ENCODE measurements around the gene PPFIA4. TPM values are rescaled to one million over a fixed set of nuclear protein-coding genes. Genes with fewer than 3 reads are reported as not detected.

Gene PPFIA4
- polyA plus RNA-seq, 1 of the 3 experiments (the other 2 are of a cell fraction): 4.4 TPM

DNA sequence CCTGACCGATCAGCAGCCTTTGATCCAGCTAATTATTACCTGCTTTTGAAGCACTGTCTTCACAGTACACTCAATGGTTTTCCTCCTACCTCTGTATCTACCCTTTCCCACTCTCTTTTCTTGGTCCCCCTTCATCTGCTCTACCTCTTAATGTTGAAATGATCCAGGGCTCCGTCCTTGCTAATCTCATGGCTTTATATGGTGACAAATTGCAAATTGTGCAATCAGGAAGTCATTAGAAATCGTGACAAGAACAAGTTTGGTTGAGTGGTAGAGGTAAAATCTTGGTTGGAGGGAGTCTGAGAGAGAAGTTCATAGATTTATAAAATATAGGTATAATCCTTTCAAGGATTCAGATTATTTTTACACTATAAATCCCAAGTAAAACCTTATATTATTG, 49.7 kb upstream of the PPFIA4 start:
- ChIA-PET CTCF (interaction anchor here (0.5 to 1.5 kb wide), 2 partner anchors 8 to 189 kb away, joined by 3 to 7 read pairs; no protein-coding TSS in a partner anchor), POLR2A (no interaction called here)
- Histone ChIP-seq H3F3A (replicated peaks; ENCODE audit: insufficient read depth) (no peaks in the 10 kb centered on the region), H3K4me3 (ENCODE audit: low read depth in 2 of 2, low read length in 1 of 2) (no peak overlapping the region), H3K36me3 (replicated peaks in 1 of 2; ENCODE audit: control insufficient read depth in 1 of 2, insufficient read depth in 2 of 2, low read length in 1 of 2) (no peaks in the 10 kb centered on the region), H3K9ac (no peak overlapping the region), H3K27ac (ENCODE audit: low read depth in 2 of 2, low read length in 1 of 2) (no peak overlapping the region), H3K27me3 (ENCODE audit: insufficient read depth) (peaks cover 52% of the 10 kb centered on the region; the same call in 1 of the 2 replicates), H3K4me2 (no peak overlapping the region), H3K79me2 (ENCODE audit: insufficient read depth) (no peaks in the 10 kb centered on the region), H2AFZ (ENCODE audit: low read depth) (no peak overlapping the region), H3K9me3 (no peaks in the 10 kb centered on the region), H4K20me1 (ENCODE audit: insufficient read depth) (no peaks in the 10 kb centered on the region), H3K4me1 (ENCODE audit: control insufficient read depth in 1 of 2, insufficient read depth in 2 of 2, low read depth in 1 of 2, low read length in 1 of 2) (no peaks in the 10 kb centered on the region), H3K9me2 (no peaks in the 10 kb centered on the region)
- TF ChIP-seq EP300 (IDR thresholded peaks at IDR 0.05; ENCODE audit: borderline replicate concordance in 1 of 2, low read depth in 1 of 2, low read length in 1 of 2): no peak
- TF ChIP-seq YY1 (IDR thresholded peaks at IDR 0.05; ENCODE audit: low read depth): no peak
- no peak for TF ChIP-seq FOSL2 (IDR thresholded peaks at IDR 0.05; ENCODE audit: borderline replicate concordance, low read depth)
- TF ChIP-seq RCOR1 (IDR thresholded peaks at IDR 0.05; ENCODE audit: low read length): no peak
- no peak for TF ChIP-seq SMC3 (IDR thresholded peaks at IDR 0.05; ENCODE audit: low read depth, low read length)
- TF ChIP-seq, protein P1, sequence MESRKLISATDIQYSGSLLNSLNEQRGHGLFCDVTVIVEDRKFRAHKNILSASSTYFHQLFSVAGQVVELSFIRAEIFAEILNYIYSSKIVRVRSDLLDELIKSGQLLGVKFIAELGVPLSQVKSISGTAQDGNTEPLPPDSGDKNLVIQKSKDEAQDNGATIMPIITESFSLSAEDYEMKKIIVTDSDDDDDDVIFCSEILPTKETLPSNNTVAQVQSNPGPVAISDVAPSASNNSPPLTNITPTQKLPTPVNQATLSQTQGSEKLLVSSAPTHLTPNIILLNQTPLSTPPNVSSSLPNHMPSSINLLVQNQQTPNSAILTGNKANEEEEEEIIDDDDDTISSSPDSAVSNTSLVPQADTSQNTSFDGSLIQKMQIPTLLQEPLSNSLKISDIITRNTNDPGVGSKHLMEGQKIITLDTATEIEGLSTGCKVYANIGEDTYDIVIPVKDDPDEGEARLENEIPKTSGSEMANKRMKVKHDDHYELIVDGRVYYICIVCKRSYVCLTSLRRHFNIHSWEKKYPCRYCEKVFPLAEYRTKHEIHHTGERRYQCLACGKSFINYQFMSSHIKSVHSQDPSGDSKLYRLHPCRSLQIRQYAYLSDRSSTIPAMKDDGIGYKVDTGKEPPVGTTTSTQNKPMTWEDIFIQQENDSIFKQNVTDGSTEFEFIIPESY (IDR thresholded peaks at IDR 0.05; ENCODE audit: borderline replicate concordance, low read depth): no peak
- no peak for TF ChIP-seq TAF1 (IDR thresholded peaks at IDR 0.05; ENCODE audit: borderline replicate concordance, low read depth, low read length)
- TF ChIP-seq, protein P2, sequence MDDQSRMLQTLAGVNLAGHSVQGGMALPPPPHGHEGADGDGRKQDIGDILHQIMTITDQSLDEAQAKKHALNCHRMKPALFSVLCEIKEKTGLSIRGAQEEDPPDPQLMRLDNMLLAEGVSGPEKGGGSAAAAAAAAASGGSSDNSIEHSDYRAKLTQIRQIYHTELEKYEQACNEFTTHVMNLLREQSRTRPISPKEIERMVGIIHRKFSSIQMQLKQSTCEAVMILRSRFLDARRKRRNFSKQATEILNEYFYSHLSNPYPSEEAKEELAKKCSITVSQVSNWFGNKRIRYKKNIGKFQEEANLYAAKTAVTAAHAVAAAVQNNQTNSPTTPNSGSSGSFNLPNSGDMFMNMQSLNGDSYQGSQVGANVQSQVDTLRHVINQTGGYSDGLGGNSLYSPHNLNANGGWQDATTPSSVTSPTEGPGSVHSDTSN (IDR thresholded peaks at IDR 0.05): no peak
- TF ChIP-seq, protein P3, sequence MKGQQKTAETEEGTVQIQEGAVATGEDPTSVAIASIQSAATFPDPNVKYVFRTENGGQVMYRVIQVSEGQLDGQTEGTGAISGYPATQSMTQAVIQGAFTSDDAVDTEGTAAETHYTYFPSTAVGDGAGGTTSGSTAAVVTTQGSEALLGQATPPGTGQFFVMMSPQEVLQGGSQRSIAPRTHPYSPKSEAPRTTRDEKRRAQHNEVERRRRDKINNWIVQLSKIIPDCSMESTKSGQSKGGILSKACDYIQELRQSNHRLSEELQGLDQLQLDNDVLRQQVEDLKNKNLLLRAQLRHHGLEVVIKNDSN (IDR thresholded peaks at IDR 0.05; ENCODE audit: borderline replicate concordance, low read depth): no peak
- TF ChIP-seq, protein P4, sequence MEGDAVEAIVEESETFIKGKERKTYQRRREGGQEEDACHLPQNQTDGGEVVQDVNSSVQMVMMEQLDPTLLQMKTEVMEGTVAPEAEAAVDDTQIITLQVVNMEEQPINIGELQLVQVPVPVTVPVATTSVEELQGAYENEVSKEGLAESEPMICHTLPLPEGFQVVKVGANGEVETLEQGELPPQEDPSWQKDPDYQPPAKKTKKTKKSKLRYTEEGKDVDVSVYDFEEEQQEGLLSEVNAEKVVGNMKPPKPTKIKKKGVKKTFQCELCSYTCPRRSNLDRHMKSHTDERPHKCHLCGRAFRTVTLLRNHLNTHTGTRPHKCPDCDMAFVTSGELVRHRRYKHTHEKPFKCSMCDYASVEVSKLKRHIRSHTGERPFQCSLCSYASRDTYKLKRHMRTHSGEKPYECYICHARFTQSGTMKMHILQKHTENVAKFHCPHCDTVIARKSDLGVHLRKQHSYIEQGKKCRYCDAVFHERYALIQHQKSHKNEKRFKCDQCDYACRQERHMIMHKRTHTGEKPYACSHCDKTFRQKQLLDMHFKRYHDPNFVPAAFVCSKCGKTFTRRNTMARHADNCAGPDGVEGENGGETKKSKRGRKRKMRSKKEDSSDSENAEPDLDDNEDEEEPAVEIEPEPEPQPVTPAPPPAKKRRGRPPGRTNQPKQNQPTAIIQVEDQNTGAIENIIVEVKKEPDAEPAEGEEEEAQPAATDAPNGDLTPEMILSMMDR (IDR thresholded peaks at IDR 0.05): no peak
- no peak for TF ChIP-seq MXI1 (IDR thresholded peaks at IDR 0.05; ENCODE audit: low read depth, low read length)
- TF ChIP-seq, protein P5, sequence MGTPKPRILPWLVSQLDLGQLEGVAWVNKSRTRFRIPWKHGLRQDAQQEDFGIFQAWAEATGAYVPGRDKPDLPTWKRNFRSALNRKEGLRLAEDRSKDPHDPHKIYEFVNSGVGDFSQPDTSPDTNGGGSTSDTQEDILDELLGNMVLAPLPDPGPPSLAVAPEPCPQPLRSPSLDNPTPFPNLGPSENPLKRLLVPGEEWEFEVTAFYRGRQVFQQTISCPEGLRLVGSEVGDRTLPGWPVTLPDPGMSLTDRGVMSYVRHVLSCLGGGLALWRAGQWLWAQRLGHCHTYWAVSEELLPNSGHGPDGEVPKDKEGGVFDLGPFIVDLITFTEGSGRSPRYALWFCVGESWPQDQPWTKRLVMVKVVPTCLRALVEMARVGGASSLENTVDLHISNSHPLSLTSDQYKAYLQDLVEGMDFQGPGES (IDR thresholded peaks at IDR 0.05; ENCODE audit: low read depth, low read length): no peak
- no peak for TF ChIP-seq FOXJ3 (CRISPR knock-in tag; IDR thresholded peaks at IDR 0.05)
- no peak for TF ChIP-seq GABPA (IDR thresholded peaks at IDR 0.05; ENCODE audit: low read depth)
- TF ChIP-seq RFX5 (IDR thresholded peaks at IDR 0.05; ENCODE audit: low read length): no peak
- no peak for TF ChIP-seq POLR2AphosphoS5 (IDR thresholded peaks at IDR 0.05; ENCODE audit: low read depth, low read length)
- TF ChIP-seq JUND (IDR thresholded peaks at IDR 0.05): no peak
- WGBS (ENCODE audit: low lambda C conversion rate): 6% methylated on average over 3 of the region's 3 CpGs
- DNase-seq: no peak
